HG03135 (cell line): ENCODE results near the gene EPHA4.

Experiments used
- ATAC-seq: cut with Tn5 transposase; IDR thresholded peaks from one replicate; pipeline ENCODE4 v1.9.1; 2021; ENCODE audit warnings: mild to moderate bottlenecking, moderate library complexity; ENCODE audit not compliant: unreplicated experiment

Gene EPHA4

GRCh38 chr2:221572219-221572820, at the start of gene EPHA4:
Gene EPHA4 (minus strand): TSS chr2:221572304. CDS start chr2:221572248, 56 bp downstream.
- peak; percentile 93 for ATAC-seq

GRCh38 chr2:221618007-221618406, 45.9 kb upstream of the EPHA4 start:
- ATAC-seq: no peak

- no peak for ATAC-seq
Measured at GRCh38 chr2:221616561-221616960, 44.5 kb upstream of the EPHA4 start.

GRCh38 chr2:221614274-221614673, 42.2 kb upstream of the EPHA4 start:
- no peak for ATAC-seq

- no peak for ATAC-seq
Measured at GRCh38 chr2:221612800-221613199, 40.7 kb upstream of the EPHA4 start.

- no peak for ATAC-seq
Measured at GRCh38 chr2:221612161-221612560, 40.1 kb upstream of the EPHA4 start.

GRCh38 chr2:221610675-221611074, 38.6 kb upstream of the EPHA4 start:
- ATAC-seq: no peak

- ATAC-seq: no peak
Measured at GRCh38 chr2:221610255-221610654, 38.2 kb upstream of the EPHA4 start.

- no peak for ATAC-seq
Measured at GRCh38 chr2:221608442-221608841, 36.3 kb upstream of the EPHA4 start.

GRCh38 chr2:221606424-221606823, 34.3 kb upstream of the EPHA4 start:
- no peak for ATAC-seq

- ATAC-seq: no peak
Measured at GRCh38 chr2:221605751-221606240, 33.7 kb upstream of the EPHA4 start.

- no peak for ATAC-seq
Measured at GRCh38 chr2:221602938-221603337, 30.8 kb upstream of the EPHA4 start.

GRCh38 chr2:221601376-221601775, 29.3 kb upstream of the EPHA4 start:
- no peak for ATAC-seq

- ATAC-seq: no peak
Measured at GRCh38 chr2:221600388-221600787, 28.3 kb upstream of the EPHA4 start.

GRCh38 chr2:221596192-221596591, 24.1 kb upstream of the EPHA4 start:
- ATAC-seq: no peak

GRCh38 chr2:221590861-221591365, 18.8 kb upstream of the EPHA4 start:
- no peak for ATAC-seq

- no peak for ATAC-seq
Measured at GRCh38 chr2:221589696-221590095, 17.6 kb upstream of the EPHA4 start.

GRCh38 chr2:221588306-221588985, 16.3 kb upstream of the EPHA4 start:
- ATAC-seq: no peak

- ATAC-seq: no peak
Measured at GRCh38 chr2:221581986-221582385, 9.9 kb upstream of the EPHA4 start.

- no peak for ATAC-seq
Measured at GRCh38 chr2:221574231-221574570, 2.1 kb upstream of the EPHA4 start.

GRCh38 chr2:221573430-221574230, 1.5 kb upstream of the EPHA4 start:
- ATAC-seq: peak; percentile 61
